ENCODE measurements around the gene LBHD2.

DNA sequence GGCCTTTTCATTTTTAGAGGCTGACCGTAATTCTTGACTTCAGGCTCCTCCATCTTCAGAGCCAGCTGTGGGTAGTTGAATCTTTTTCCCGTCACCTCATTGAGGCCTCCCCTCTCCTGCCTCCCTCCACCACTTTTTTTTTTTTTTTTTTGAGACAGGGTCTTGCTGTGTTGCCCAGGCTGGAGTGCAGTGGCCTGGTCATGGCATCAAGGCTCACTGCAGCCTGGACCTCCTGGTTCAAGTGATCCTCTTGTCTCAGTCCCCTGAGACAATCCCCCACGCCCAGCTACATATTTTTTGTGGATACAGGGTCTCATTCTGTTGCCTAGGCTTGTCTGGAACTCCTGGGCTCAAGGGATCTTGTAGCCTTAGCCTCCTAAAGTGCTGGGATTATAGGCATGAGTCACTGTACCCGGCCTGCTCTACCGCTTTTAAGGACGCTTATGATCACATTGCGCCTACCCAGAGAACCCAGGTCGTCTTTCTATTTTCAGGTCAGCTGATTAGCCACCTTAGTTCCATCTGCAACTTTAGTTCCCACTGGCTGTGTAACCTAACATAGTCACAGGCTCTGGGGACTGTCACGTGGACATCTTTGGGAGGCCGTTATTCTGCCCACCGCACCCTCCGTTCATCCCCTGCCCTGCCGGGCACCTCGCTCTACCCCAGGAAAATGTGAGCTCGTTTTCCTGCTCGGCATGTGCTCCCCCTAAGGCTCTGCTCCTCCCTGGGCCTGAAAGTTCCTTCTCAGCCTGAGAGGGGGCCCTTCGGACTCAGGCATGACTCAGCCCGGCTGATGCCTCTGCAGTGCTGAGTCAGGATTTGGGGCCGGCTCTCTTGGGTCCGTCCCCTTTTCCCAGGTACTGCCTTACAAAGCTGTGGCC, 52.6 kb downstream of the LBHD2 start:
- TF ChIP-seq, protein P1, sequence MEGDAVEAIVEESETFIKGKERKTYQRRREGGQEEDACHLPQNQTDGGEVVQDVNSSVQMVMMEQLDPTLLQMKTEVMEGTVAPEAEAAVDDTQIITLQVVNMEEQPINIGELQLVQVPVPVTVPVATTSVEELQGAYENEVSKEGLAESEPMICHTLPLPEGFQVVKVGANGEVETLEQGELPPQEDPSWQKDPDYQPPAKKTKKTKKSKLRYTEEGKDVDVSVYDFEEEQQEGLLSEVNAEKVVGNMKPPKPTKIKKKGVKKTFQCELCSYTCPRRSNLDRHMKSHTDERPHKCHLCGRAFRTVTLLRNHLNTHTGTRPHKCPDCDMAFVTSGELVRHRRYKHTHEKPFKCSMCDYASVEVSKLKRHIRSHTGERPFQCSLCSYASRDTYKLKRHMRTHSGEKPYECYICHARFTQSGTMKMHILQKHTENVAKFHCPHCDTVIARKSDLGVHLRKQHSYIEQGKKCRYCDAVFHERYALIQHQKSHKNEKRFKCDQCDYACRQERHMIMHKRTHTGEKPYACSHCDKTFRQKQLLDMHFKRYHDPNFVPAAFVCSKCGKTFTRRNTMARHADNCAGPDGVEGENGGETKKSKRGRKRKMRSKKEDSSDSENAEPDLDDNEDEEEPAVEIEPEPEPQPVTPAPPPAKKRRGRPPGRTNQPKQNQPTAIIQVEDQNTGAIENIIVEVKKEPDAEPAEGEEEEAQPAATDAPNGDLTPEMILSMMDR (IDR thresholded peaks at IDR 0.05): no peak
- TF ChIP-seq EZH2 (IDR thresholded peaks at IDR 0.05): no peak

Data from neural progenitor cell (in vitro differentiated cells).